SW 1271 (cell line): ENCODE measurements around the gene CACNB4.

Experiments
- DNase-seq, 2 experiments: peaks; one replicate each; lab custom pipeline; 2025; lab: John Stamatoyannopoulos, UW

The CACNB4 gene

GRCh38 chr2:151975460-151976414, 123.1 kb downstream of the CACNB4 start:
- no peak for DNase-seq

- DNase-seq: no peak
Measured at GRCh38 chr2:151974988-151975387, 123.9 kb downstream of the CACNB4 start.

- DNase-seq: no peak
Measured at GRCh38 chr2:151973901-151974199, 125.0 kb downstream of the CACNB4 start.

GRCh38 chr2:151973013-151973900, 125.6 kb downstream of the CACNB4 start:
- no peak for DNase-seq

GRCh38 chr2:151972241-151973012, 126.4 kb downstream of the CACNB4 start:
- DNase-seq: no peak

- DNase-seq: no peak
Measured at GRCh38 chr2:151971301-151972051, 127.4 kb downstream of the CACNB4 start.

- no peak for DNase-seq
Measured at GRCh38 chr2:151968770-151969470, 129.9 kb downstream of the CACNB4 start.

- DNase-seq: no peak
Measured at GRCh38 chr2:151967829-151968722, 130.8 kb downstream of the CACNB4 start.

GRCh38 chr2:151965884-151966283, 133.0 kb downstream of the CACNB4 start:
- DNase-seq: no peak

GRCh38 chr2:151961558-151961957, 137.3 kb downstream of the CACNB4 start:
- DNase-seq: no peak

- no peak for DNase-seq
Measured at GRCh38 chr2:151959238-151959637, 139.6 kb downstream of the CACNB4 start.

GRCh38 chr2:151953467-151953866, 145.4 kb downstream of the CACNB4 start:
- DNase-seq: no peak

- no peak for DNase-seq
Measured at GRCh38 chr2:151952691-151953456, 146.0 kb downstream of the CACNB4 start.

GRCh38 chr2:151947813-151948165, 151.1 kb downstream of the CACNB4 start:
- DNase-seq: no peak

- DNase-seq: peak; percentile 7 to 32
Measured at GRCh38 chr2:151946899-151947812, 151.7 kb downstream of the CACNB4 start.

GRCh38 chr2:151946250-151946884, 152.5 kb downstream of the CACNB4 start:
- DNase-seq: no peak

- no peak for DNase-seq
Measured at GRCh38 chr2:151945602-151946001, 153.2 kb downstream of the CACNB4 start.
